ENCODE measurements around the gene CYTH2.

The CYTH2 gene

DNA sequence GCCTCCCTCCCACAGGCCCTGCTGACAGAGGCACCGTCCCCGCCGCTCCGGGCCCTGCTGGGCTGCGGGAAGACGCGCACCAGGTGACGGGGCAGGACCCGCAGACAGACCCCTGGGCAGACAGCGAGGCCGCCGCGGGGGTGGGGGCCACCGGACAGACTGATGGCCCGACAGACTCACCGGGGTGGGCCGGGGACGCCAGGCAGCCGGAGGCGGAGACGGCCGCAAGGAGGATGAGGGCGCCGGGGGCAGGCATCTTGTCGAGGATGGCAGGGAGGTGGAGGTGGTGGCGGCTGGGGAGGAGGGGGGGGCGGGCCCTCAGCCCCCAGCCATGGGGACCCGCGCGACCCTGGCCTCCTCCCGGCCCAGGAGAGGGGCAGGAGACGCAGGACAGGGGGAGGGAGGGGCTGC lies 42.2 kb downstream of the CYTH2 start:
- Histone ChIP-seq H3K27me3 (ENCODE audit: insufficient read depth, low read length, poor library complexity) (no peaks in the 10 kb centered on the region), H3K4me1 (ENCODE audit: insufficient read depth, low read length) (peaks cover 28% of the 10 kb centered on the region), H3K4me3 (ENCODE audit: low read depth in 1 of 2, low read length in 2 of 2) (no peak overlapping the region), H4K20me1 (ENCODE audit: insufficient read depth, low read length) (no peaks in the 10 kb centered on the region), H3K9me3 (ENCODE audit: insufficient read depth, low read length, severe bottlenecking) (no peaks in the 10 kb centered on the region), H2AFZ (ENCODE audit: low read depth, low read length) (no peak overlapping the region), H3K36me3 (ENCODE audit: insufficient read depth, low read length) (no peaks in the 10 kb centered on the region), H3K27ac (ENCODE audit: low read length) (no peak overlapping the region), H3K9ac (ENCODE audit: low read depth, low read length) (no peak overlapping the region), H3K4me2 (ENCODE audit: insufficient read depth, low read length) (no peak overlapping the region), H3K79me2 (ENCODE audit: insufficient read depth, low read length) (no peaks in the 10 kb centered on the region)
- TF ChIP-seq, protein P1, sequence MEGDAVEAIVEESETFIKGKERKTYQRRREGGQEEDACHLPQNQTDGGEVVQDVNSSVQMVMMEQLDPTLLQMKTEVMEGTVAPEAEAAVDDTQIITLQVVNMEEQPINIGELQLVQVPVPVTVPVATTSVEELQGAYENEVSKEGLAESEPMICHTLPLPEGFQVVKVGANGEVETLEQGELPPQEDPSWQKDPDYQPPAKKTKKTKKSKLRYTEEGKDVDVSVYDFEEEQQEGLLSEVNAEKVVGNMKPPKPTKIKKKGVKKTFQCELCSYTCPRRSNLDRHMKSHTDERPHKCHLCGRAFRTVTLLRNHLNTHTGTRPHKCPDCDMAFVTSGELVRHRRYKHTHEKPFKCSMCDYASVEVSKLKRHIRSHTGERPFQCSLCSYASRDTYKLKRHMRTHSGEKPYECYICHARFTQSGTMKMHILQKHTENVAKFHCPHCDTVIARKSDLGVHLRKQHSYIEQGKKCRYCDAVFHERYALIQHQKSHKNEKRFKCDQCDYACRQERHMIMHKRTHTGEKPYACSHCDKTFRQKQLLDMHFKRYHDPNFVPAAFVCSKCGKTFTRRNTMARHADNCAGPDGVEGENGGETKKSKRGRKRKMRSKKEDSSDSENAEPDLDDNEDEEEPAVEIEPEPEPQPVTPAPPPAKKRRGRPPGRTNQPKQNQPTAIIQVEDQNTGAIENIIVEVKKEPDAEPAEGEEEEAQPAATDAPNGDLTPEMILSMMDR (IDR thresholded peaks at IDR 0.05; ENCODE audit: borderline replicate concordance, extremely low read depth, low read length, poor library complexity, severe bottlenecking) = no peak
- no peak for TF ChIP-seq EZH2 (IDR thresholded peaks at IDR 0.05; ENCODE audit: borderline replicate concordance, low read depth, low read length, severe bottlenecking)
- DNase-seq (no peak), ATAC-seq (ENCODE audit: insufficient read depth, low read depth) (no peak)

DNA sequence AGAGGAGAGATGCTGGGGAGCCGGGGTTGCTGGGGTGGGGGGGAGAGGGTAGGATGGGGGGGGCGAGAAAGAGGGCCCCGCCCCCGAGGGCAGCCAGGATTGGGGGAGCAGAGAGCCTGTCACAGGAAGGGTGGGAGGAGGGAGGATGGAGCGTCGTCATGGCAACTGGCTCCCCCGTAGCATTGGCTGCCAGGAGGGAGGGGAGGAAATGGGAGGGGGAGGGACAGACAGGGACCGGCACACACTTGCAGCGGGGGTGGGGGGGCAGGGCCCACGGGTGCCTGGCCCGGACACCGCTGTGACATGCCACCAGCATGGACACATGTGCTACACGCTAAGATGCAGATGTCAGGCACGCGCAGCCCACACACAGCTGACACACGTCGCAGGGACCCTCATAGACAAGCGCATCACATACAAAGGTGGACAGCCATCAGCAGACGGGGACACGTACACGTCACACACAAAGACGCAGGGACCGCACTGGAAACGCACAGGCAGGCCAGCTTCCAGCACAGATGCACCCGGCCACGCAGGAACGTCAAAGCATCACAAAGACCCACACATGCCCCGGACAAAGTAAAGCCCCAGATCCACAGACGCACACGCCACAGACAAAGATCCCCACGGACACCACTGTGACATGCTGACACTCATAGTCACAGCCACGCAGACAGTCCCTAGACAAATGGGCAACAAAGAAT lies 42.8 kb downstream of the CYTH2 start, which contains the start of gene LMTK3:
Gene LMTK3 (minus strand): TSS at position 36 of the 704 bp plus-strand sequence. CDS start 259 bp downstream, outside the sequence.
- H3K9ac ChIP-seq (ENCODE audit: low read depth, low read length) = no peak within 1 kb of the TSS
- no peaks in the 10 kb centered on the region for H4K20me1 ChIP-seq (ENCODE audit: insufficient read depth, low read length)
- no peaks in the 10 kb centered on the region for H3K79me2 ChIP-seq (ENCODE audit: insufficient read depth, low read length)
- no peak within 1 kb of the TSS for H2AFZ ChIP-seq (ENCODE audit: low read depth, low read length)
- ATAC-seq (ENCODE audit: insufficient read depth, low read depth) = peak; percentile 22; the same call in 1 of the 3 replicates
- H3K4me1 ChIP-seq (ENCODE audit: insufficient read depth, low read length) = peaks cover 28% of the 10 kb centered on the region
- H3K4me3 ChIP-seq (ENCODE audit: low read depth in 1 of 2, low read length in 2 of 2) = peak within 1 kb of the TSS in 1 of 2 experiments; percentile 81; a peak in 2 of 4 replicates
- no peaks in the 10 kb centered on the region for H3K36me3 ChIP-seq (ENCODE audit: insufficient read depth, low read length)
- no peaks in the 10 kb centered on the region for H3K9me3 ChIP-seq (ENCODE audit: insufficient read depth, low read length, severe bottlenecking)
- H3K27me3 ChIP-seq (ENCODE audit: insufficient read depth, low read length, poor library complexity) = no peaks in the 10 kb centered on the region
- DNase-seq = peak; percentile 81
- H3K4me2 ChIP-seq (ENCODE audit: insufficient read depth, low read length) = peak within 1 kb of the TSS; percentile 96
- no peak within 1 kb of the TSS for H3K27ac ChIP-seq (ENCODE audit: low read length)
- no peak for TF ChIP-seq EZH2 (IDR thresholded peaks at IDR 0.05; ENCODE audit: borderline replicate concordance, low read depth, low read length, severe bottlenecking)
- TF ChIP-seq, protein P1 (IDR thresholded peaks at IDR 0.05; ENCODE audit: borderline replicate concordance, extremely low read depth, low read length, poor library complexity, severe bottlenecking) = no peak

DNA sequence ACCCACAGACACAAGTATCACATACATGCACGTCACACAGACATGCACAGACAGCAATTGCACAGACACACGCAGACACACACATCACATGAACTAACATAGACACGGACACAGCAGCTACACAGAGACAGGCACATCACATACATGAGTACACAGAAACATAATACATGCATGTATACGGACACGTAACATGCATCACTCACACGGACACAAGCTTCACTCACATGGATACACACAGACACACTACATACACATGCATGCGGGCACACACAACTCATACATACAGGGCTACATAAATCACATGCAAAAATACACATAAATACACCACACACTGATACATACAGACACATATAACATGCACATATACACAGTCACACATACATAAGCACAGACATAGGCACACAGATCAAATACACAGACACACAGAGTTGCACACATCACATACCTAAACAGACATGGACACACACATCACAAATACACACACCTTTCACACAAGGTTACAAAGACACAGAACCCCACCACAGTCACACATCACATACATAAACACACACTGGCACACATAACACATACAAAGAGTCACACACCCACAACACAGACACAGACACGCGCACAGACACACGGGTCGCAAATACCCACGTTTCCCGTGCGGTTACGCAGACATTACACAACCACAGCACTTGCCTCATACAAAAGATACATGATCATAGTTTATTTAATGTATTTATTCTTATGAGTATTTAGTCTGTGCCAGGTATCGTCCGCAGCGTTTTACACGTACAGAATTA lies 43.5 kb downstream of the CYTH2 start:
- H3K4me1 ChIP-seq (ENCODE audit: insufficient read depth, low read length) = peaks cover 28% of the 10 kb centered on the region
- ATAC-seq (ENCODE audit: insufficient read depth, low read depth) (no peak), DNase-seq (no peak)
- H3K36me3 ChIP-seq (ENCODE audit: insufficient read depth, low read length) = no peaks in the 10 kb centered on the region
- H3K27me3 ChIP-seq (ENCODE audit: insufficient read depth, low read length, poor library complexity) = no peaks in the 10 kb centered on the region
- no peaks in the 10 kb centered on the region for H3K9me3 ChIP-seq (ENCODE audit: insufficient read depth, low read length, severe bottlenecking)
- no peak overlapping the region for H3K27ac ChIP-seq (ENCODE audit: low read length)
- H4K20me1 ChIP-seq (ENCODE audit: insufficient read depth, low read length) = no peaks in the 10 kb centered on the region
- H3K9ac ChIP-seq (ENCODE audit: low read depth, low read length) = peak overlapping the region; percentile 71; the same call in 1 of the 2 replicates
- H3K79me2 ChIP-seq (ENCODE audit: insufficient read depth, low read length) = no peaks in the 10 kb centered on the region
- peak overlapping the region in 1 of 2 experiments; percentile 81; a peak in 3 of 4 replicates for H3K4me3 ChIP-seq (ENCODE audit: low read depth in 1 of 2, low read length in 2 of 2)
- TF ChIP-seq, protein P1 (IDR thresholded peaks at IDR 0.05; ENCODE audit: borderline replicate concordance, extremely low read depth, low read length, poor library complexity, severe bottlenecking) = no peak
- TF ChIP-seq EZH2 (IDR thresholded peaks at IDR 0.05; ENCODE audit: borderline replicate concordance, low read depth, low read length, severe bottlenecking) = no peak
- peak overlapping the region; percentile 98; the same call in 1 of the 2 replicates for H2AFZ ChIP-seq (ENCODE audit: low read depth, low read length)
- H3K4me2 ChIP-seq (ENCODE audit: insufficient read depth, low read length) = peak overlapping the region; percentile 96
